ENCODE measurements around the gene COQ7. TPM values are rescaled to one million over a fixed set of nuclear protein-coding genes. Genes with fewer than 3 reads are reported as not detected.

The COQ7 gene
- total RNA-seq, 4 donors from 2014 or later: 12.7 to 19.8 (median 14.2) TPM

- no peak for TF ChIP-seq CTCF (IDR thresholded peaks at IDR 0.05)
- TF ChIP-seq EP300 (IDR thresholded peaks at IDR 0.05): no peak
- TF ChIP-seq POLR2A (IDR thresholded peaks at IDR 0.05): no peak
- no peak for DNase-seq (ENCODE audit: low spot score in 2 of 2)
- peaks cover 0 to 77% (median 2%) of the 10 kb centered on the region in 3 donors for H3K36me3 ChIP-seq
- no peak overlapping the region for H3K27ac ChIP-seq
- no peak overlapping the region for H3K4me3 ChIP-seq
- 63 to 74% methylated on average over 7 of the region's 7 CpGs for WGBS, 2 donors
- no peaks in the 10 kb centered on the region for H3K9me3 ChIP-seq
- peaks cover 0 to 17% (median 6%) of the 10 kb centered on the region in 4 donors for H3K4me1 ChIP-seq
- H3K27me3 ChIP-seq: no peaks in the 10 kb centered on the region
These were observed 6.4 kb downstream of the COQ7 start for GRCh38 chr16:19073863-19074262.

- Histone ChIP-seq H3K4me1 (peaks cover 0 to 5% (median 0%) of the 10 kb centered on the region in 4 donors), H3K27ac (no peak overlapping the region), H3K27me3 (no peaks in the 10 kb centered on the region), H3K36me3 (peaks cover 0 to 86% (median 2%) of the 10 kb centered on the region in 3 donors), H3K4me3 (no peak overlapping the region), H3K9me3 (no peaks in the 10 kb centered on the region)
- no peak for TF ChIP-seq POLR2A (IDR thresholded peaks at IDR 0.05)
- TF ChIP-seq EP300 (IDR thresholded peaks at IDR 0.05): no peak
- WGBS, 2 donors: 93 to 96% methylated on average over 12 of the region's 12 CpGs
- DNase-seq (ENCODE audit: low spot score in 2 of 2): no peak
These were observed 8.1 kb downstream of the COQ7 start for GRCh38 chr16:19075511-19075910.

GRCh38 chr16:19077879-19078278 lies 10.5 kb downstream of the COQ7 start:
- Histone ChIP-seq H3K4me3 (no peak overlapping the region), H3K27ac (no peak overlapping the region), H3K36me3 (peaks cover 0 to 84% (median 2%) of the 10 kb centered on the region in 3 donors), H3K4me1 (no peaks in the 10 kb centered on the region), H3K27me3 (no peaks in the 10 kb centered on the region), H3K9me3 (no peaks in the 10 kb centered on the region)
- TF ChIP-seq POLR2A (IDR thresholded peaks at IDR 0.05): no peak
- TF ChIP-seq EP300 (IDR thresholded peaks at IDR 0.05): no peak
- TF ChIP-seq CTCF (IDR thresholded peaks at IDR 0.05): no peak
- 83 to 84% methylated on average over 6 of the region's 6 CpGs for WGBS, 2 donors
- no peak for DNase-seq (ENCODE audit: low spot score in 2 of 2)

GRCh38 chr16:19083670-19084069 lies 16.3 kb downstream of the COQ7 start:
- Histone ChIP-seq H3K27ac (no peak overlapping the region), H3K9me3 (no peaks in the 10 kb centered on the region), H3K4me1 (peaks cover 0 to 12% (median 7%) of the 10 kb centered on the region in 4 donors), H3K27me3 (no peaks in the 10 kb centered on the region), H3K36me3 (peaks cover 0 to 26% (median 0%) of the 10 kb centered on the region in 3 donors), H3K4me3 (no peak overlapping the region)
- TF ChIP-seq POLR2A (IDR thresholded peaks at IDR 0.05) (no peak), EP300 (IDR thresholded peaks at IDR 0.05) (no peak), CTCF (IDR thresholded peaks at IDR 0.05) (no peak)
- 73 to 85% methylated on average over 1 of the region's 1 CpG for whole genome bisulfite sequencing, 2 donors
- DNase-seq (ENCODE audit: low spot score in 2 of 2): no peak

GRCh38 chr16:19084139-19084538 lies 16.7 kb downstream of the COQ7 start:
- H3K4me1 ChIP-seq: peaks cover 0 to 12% (median 7%) of the 10 kb centered on the region in 4 donors
- no peak overlapping the region for H3K27ac ChIP-seq
- no peaks in the 10 kb centered on the region for H3K27me3 ChIP-seq
- no peaks in the 10 kb centered on the region for H3K9me3 ChIP-seq
- no peak for DNase-seq (ENCODE audit: low spot score in 2 of 2)
- peaks cover 0 to 22% (median 0%) of the 10 kb centered on the region in 3 donors for H3K36me3 ChIP-seq
- H3K4me3 ChIP-seq: no peak overlapping the region
- 72 to 78% methylated on average over 3 of the region's 3 CpGs for WGBS, 2 donors
- TF ChIP-seq POLR2A (IDR thresholded peaks at IDR 0.05) (no peak), EP300 (IDR thresholded peaks at IDR 0.05) (no peak), CTCF (IDR thresholded peaks at IDR 0.05) (no peak)

- WGBS, 2 donors: 91 to 93% methylated on average over 5 of the region's 5 CpGs
- peaks cover 0 to 12% (median 7%) of the 10 kb centered on the region in 4 donors for H3K4me1 ChIP-seq
- TF ChIP-seq POLR2A (IDR thresholded peaks at IDR 0.05) (no peak), EP300 (IDR thresholded peaks at IDR 0.05) (no peak), CTCF (IDR thresholded peaks at IDR 0.05) (no peak)
- no peak overlapping the region for H3K4me3 ChIP-seq
- DNase-seq (ENCODE audit: low spot score in 2 of 2): no peak
- H3K27me3 ChIP-seq: no peaks in the 10 kb centered on the region
- no peak overlapping the region for H3K27ac ChIP-seq
- H3K36me3 ChIP-seq: peaks cover 0 to 16% (median 0%) of the 10 kb centered on the region in 3 donors
- no peaks in the 10 kb centered on the region for H3K9me3 ChIP-seq
These were observed 17.5 kb downstream of the COQ7 start for GRCh38 chr16:19084879-19085278.

Data from tibial nerve (tissue), 4 donors.